Endothelial cell (in vitro differentiated cells): ENCODE data around the gene WSCD2. TPM values are rescaled to one million over a fixed set of nuclear protein-coding genes. Genes with fewer than 3 reads are reported as not detected.

Experiments
- DNase-seq: peaks from one replicate; pipeline ENCODE4 v3.0.0; 2021; ENCODE audit warnings: low spot score
- H3K27ac Mint-ChIP-seq: one replicate; pipeline ENCODE4 v1.8.0; 2021; ENCODE audit warnings: mixed read lengths, inconsistent platforms; ENCODE audit not compliant: unreplicated experiment
- H3K27me3 Mint-ChIP-seq: one replicate; pipeline ENCODE4 v1.8.0; 2021; ENCODE audit warnings: mild to moderate bottlenecking, moderate library complexity, mixed read lengths, inconsistent platforms; ENCODE audit not compliant: unreplicated experiment
- H3K36me3 Mint-ChIP-seq: one replicate; pipeline ENCODE4 v1.8.0; 2021; ENCODE audit warnings: mild to moderate bottlenecking, low read depth, mixed read lengths, inconsistent platforms; ENCODE audit not compliant: unreplicated experiment
- H3K4me1 Mint-ChIP-seq: one replicate; pipeline ENCODE4 v1.8.0; 2021; ENCODE audit warnings: mild to moderate bottlenecking, mixed read lengths, inconsistent platforms; ENCODE audit not compliant: unreplicated experiment
- H3K4me3 Mint-ChIP-seq: one replicate; pipeline ENCODE4 v1.8.0; 2021; ENCODE audit warnings: mild to moderate bottlenecking, mixed read lengths, inconsistent platforms; ENCODE audit not compliant: unreplicated experiment
- H3K9me3 Mint-ChIP-seq: one replicate; pipeline ENCODE4 v1.8.0; 2021; ENCODE audit warnings: mixed read lengths, inconsistent platforms; ENCODE audit not compliant: unreplicated experiment
- total RNA-seq: library from RNA; stranded (reverse); fragmentation: NEBNext Ultra II Directional; extraction: Animal tissue kit (Norgen Biotek cat#: 25700); gene quantifications from one replicate; pipeline ENCODE4 v1.2.1, GENCODE V29; 2021; ENCODE audit not compliant: unreplicated experiment
- TF ChIP-seq, protein P1 (sequence below): fragments of 200-600 bp; sonication (generic); IDR thresholded peaks from one replicate; pipeline ENCODE4 v1.5.0; 2021; ENCODE audit warnings: antibody characterized with exemption; ENCODE audit not compliant: unreplicated experiment

WSCD2 gene
- total RNA-seq, 1 donor from 2014 or later, result not detected

DNA sequence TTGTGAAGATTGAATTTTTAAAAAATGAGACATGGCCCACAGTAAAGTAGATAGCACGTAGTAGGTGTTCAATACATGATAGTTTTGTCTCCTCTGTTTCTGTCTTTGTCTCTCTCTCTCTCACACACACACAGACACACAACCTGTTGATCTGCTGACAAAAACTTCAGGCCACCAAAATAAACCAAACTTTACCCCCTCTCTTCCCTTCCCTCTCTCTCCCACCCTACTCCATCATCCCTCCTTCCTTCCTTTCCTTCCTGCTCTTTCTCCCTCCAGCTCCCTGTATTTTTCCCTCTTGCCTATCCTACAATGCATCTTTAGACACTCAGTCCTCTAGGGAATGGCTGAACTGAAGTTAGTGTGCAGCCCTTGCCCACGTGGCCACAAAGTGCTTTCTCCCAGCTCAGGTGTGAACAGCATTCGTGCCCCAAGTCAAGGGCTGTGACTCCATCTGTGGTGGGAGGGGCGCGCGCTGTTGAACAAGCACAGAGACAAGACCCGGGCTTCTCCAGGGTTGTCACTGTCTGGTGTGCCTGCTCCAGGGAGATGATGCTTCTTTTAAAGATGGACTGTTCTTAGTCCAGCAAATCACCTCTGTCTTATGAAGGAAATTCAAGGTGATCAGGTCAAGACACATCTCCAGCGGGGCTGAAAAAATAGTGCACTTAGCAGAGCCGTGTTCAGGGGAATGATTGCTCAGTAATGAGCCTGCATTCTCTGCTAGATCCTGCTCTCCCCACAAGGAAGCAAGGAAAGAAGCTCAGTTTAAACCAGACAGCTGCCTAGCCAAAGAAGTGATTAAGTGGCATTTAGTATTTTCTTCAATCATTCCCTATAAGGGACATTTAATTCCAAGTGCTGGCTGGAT lies 75.3 kb downstream of the WSCD2 start:
- Mint-ChIP-seq H3K4me3 (no peak overlapping the region), H3K9me3 (no peaks in the 10 kb centered on the region), H3K36me3 (peaks cover 3% of the 10 kb centered on the region), H3K4me1 (no peaks in the 10 kb centered on the region), H3K27ac (peak overlapping the region; percentile 15), H3K27me3 (peaks cover 1% of the 10 kb centered on the region)
- TF ChIP-seq, protein P1, sequence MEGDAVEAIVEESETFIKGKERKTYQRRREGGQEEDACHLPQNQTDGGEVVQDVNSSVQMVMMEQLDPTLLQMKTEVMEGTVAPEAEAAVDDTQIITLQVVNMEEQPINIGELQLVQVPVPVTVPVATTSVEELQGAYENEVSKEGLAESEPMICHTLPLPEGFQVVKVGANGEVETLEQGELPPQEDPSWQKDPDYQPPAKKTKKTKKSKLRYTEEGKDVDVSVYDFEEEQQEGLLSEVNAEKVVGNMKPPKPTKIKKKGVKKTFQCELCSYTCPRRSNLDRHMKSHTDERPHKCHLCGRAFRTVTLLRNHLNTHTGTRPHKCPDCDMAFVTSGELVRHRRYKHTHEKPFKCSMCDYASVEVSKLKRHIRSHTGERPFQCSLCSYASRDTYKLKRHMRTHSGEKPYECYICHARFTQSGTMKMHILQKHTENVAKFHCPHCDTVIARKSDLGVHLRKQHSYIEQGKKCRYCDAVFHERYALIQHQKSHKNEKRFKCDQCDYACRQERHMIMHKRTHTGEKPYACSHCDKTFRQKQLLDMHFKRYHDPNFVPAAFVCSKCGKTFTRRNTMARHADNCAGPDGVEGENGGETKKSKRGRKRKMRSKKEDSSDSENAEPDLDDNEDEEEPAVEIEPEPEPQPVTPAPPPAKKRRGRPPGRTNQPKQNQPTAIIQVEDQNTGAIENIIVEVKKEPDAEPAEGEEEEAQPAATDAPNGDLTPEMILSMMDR, result no peak
- DNase-seq, result no peak

DNA sequence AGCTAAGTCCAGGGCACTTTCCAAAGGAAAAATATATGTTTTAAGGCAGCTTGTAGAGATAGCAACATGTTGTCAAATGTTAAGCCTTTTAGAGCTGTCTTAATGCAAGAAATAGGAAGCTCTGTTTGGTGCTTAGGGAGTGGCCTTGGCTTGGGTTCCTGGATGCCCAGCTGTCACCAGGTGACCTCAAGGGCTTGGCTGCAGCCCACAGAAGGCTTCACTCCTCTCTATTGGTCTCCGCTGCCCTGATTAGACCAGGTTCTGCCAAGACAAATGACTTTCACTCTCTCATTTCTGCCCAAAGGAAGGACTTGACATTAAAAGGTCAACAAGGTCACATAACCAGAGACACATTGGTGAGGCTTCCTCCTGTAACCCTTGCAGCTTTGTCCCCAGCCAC lies 76.8 kb downstream of the WSCD2 start:
- Mint-ChIP-seq H3K4me1 (no peaks in the 10 kb centered on the region), H3K4me3 (no peak overlapping the region), H3K9me3 (no peaks in the 10 kb centered on the region), H3K36me3 (peaks cover 3% of the 10 kb centered on the region), H3K27ac (no peak overlapping the region), H3K27me3 (peaks cover 1% of the 10 kb centered on the region)
- TF ChIP-seq, protein P1, result no peak
- no peak for DNase-seq

DNA sequence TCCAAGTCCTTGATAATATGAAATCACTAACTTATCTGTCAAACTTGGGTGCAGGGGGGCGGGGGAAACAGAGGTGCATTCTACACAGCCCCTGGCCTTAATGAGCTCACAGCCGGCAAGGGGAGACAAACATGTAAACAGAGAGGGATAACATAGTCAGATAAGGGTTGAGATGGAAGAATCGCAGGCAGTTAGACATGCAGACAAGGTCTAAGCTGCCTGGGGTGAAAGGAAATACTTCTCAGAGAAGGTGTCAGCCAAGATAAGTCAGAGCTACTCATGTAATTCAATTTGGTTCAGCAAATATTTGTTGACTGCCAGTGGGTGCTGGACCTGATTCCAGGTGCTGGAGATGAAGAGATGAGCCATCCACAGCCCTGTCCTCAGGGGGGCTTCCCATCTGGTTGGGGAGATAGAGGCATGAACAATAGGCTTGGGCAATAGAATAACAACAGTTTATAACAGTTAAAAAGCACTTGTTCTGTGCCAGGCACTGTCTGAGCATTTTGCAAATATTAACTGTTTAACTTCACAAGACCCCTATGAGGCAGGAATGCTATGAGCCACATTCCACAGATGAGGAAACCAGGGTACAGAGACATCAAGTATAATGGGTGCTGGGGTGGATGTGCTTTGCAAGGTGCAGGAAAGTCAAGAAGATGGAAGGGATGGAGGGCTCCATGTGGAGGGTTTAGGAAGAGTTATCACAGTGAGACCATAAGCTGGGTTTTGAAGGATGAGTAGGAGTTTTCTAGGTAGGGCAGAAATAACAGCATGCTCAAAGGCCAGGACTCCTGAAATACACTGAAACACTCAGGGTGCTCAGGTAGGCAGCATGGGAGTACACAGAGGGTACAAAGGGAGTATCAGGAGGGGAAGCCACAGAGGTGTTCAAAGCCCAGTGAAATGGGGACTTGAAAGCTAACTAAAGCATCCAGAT lies 79.0 kb downstream of the WSCD2 start:
- H3K27me3 Mint-ChIP-seq, result peaks cover 1% of the 10 kb centered on the region
- TF ChIP-seq, protein P1, result no peak
- no peak for DNase-seq
- H3K4me3 Mint-ChIP-seq, result no peak overlapping the region
- H3K9me3 Mint-ChIP-seq, result no peaks in the 10 kb centered on the region
- no peaks in the 10 kb centered on the region for H3K4me1 Mint-ChIP-seq
- H3K27ac Mint-ChIP-seq, result no peak overlapping the region
- peaks cover 3% of the 10 kb centered on the region for H3K36me3 Mint-ChIP-seq

- TF ChIP-seq, protein P1, result no peak
- no peaks in the 10 kb centered on the region for H3K4me1 Mint-ChIP-seq
- DNase-seq, result no peak
- no peak overlapping the region for H3K27ac Mint-ChIP-seq
- H3K27me3 Mint-ChIP-seq, result no peaks in the 10 kb centered on the region
- H3K4me3 Mint-ChIP-seq, result no peak overlapping the region
- H3K36me3 Mint-ChIP-seq, result no peaks in the 10 kb centered on the region
- no peaks in the 10 kb centered on the region for H3K9me3 Mint-ChIP-seq
These were observed 80.9 kb downstream of the WSCD2 start for GRCh38 chr12:108210001-108210400.
